H54 (cell line): ENCODE results near the gene MRAP.

Experiments
- DNase-seq: peaks from one replicate; pipeline ENCODE4 v3.0.0; 2011; ENCODE audit warnings: low spot score, mixed read lengths; ENCODE audit not compliant: insufficient read length
- FAIRE-seq: peaks from 3 replicates; lab custom pipeline; 2011; peaks lifted over from hg19 to GRCh38; lab: Jason Lieb, UNC
- POLR2A ChIP-seq: IDR thresholded peaks from 2 replicates; pipeline ENCODE4 v1.6.1; 2011; ENCODE audit warnings: low read depth, mild to moderate bottlenecking, low read length

MRAP gene

GRCh38 chr21:32321480-32321879 is 22.8 kb downstream of the MRAP start:
- DNase-seq = no peak
- no peak for TF ChIP-seq POLR2A
- no peak for FAIRE-seq

- TF ChIP-seq POLR2A = no peak
- FAIRE-seq (no peak), DNase-seq (no peak)
These were observed 23.4 kb downstream of the MRAP start for GRCh38 chr21:32322103-32322502.

GRCh38 chr21:32322676-32323075 is 24.0 kb downstream of the MRAP start:
- DNase-seq (no peak), FAIRE-seq (no peak)
- TF ChIP-seq POLR2A = no peak

- FAIRE-seq = no peak
- DNase-seq = no peak
- no peak for TF ChIP-seq POLR2A
These were observed 27.1 kb downstream of the MRAP start for GRCh38 chr21:32325706-32326105.

GRCh38 chr21:32328595-32328994 is 29.9 kb downstream of the MRAP start:
- DNase-seq = no peak
- no peak for FAIRE-seq
- no peak for TF ChIP-seq POLR2A

GRCh38 chr21:32329331-32329730 is 30.7 kb downstream of the MRAP start:
- FAIRE-seq (no peak), DNase-seq (no peak)
- TF ChIP-seq POLR2A = no peak

- DNase-seq = peak; percentile 35
- no peak for TF ChIP-seq POLR2A
These were observed 31.1 kb downstream of the MRAP start for GRCh38 chr21:32329776-32330175.

GRCh38 chr21:32330784-32331311 is 32.2 kb downstream of the MRAP start:
- no peak for TF ChIP-seq POLR2A
- FAIRE-seq (no peak), DNase-seq (no peak)

More at GRCh38 chr21:32329776-32330175, 31.1 kb downstream of the MRAP start:
- no peak for FAIRE-seq

GRCh38 chr21:32331444-32332305 is 33.0 kb downstream of the MRAP start:
- FAIRE-seq = no peak
- TF ChIP-seq POLR2A = no peak

GRCh38 chr21:32332463-32332951 is 33.9 kb downstream of the MRAP start:
- TF ChIP-seq POLR2A = no peak
- no peak for DNase-seq
- FAIRE-seq = no peak

More at GRCh38 chr21:32331444-32332305, 33.0 kb downstream of the MRAP start:
- no peak for DNase-seq

GRCh38 chr21:32333953-32334673 is 35.5 kb downstream of the MRAP start:
- DNase-seq (no peak), FAIRE-seq (no peak)
- no peak for TF ChIP-seq POLR2A

- FAIRE-seq = no peak
These were observed 36.4 kb downstream of the MRAP start for GRCh38 chr21:32334980-32335531.

More at GRCh38 chr21:32334980-32335531, 36.4 kb downstream of the MRAP start:
- TF ChIP-seq POLR2A = no peak
- no peak for DNase-seq
